Uterus (tissue), 2 donors: ENCODE measurements around the gene PRKG1.

ENCODE experiments used
- CTCF ChIP-seq, 4 experiments: fragments of 200-600 bp in 2 of 4; fragments of 450-650 bp in 2 of 4; sonication (generic) in 2 of 4; IDR thresholded peaks; one replicate each; pipeline ENCODE4 v1.5.1; 2016 to 2019; ENCODE audit warnings: antibody characterized with exemption in 4 of 4, mild to moderate bottlenecking in 2 of 4, moderate library complexity in 1 of 4
- POLR2A ChIP-seq, 2 donors: fragments of 450-650 bp; IDR thresholded peaks; one replicate each; pipeline ENCODE4 v1.6.1; 2016; ENCODE audit warnings: antibody characterized with exemption in 2 of 2, mild to moderate bottlenecking in 1 of 2, moderate library complexity in 1 of 2

GRCh38 chr10:51028420-51028819, 45.9 kb upstream of the PRKG1 start:
- no peak for TF ChIP-seq CTCF (IDR thresholded peaks at IDR 0.05)
- no peak for TF ChIP-seq POLR2A (IDR thresholded peaks at IDR 0.05)
